Heart right ventricle (tissue), 16 donors: ENCODE results near the gene CSMD2. TPM values are rescaled to one million over a fixed set of nuclear protein-coding genes. Genes with fewer than 3 reads are reported as not detected.
A peak's percentile ranks its signal among the peaks of the same experiment; 100 is the strongest.

Experiments used
- ATAC-seq, 8 donors: fragments of 200-7000 bp; cut with Tn5 transposase; one replicate each; pipeline ENCODE4 v1.9.1; 2020; ENCODE audit warnings: mild to moderate bottlenecking in 8 of 8, moderate library complexity in 8 of 8, moderate number of reproducible peaks in 1 of 8
- DNase-seq, 2 donors: peaks; one replicate each; pipeline ENCODE4 v3.0.0-alpha.2; 2020
- H3K27ac ChIP-seq, 10 donors: fragments of 200-600 bp; sonication (generic) in 2 of 10; one replicate each; pipeline versions ENCODE4 v1.5.0 to v1.8.0; 2020 to 2022; ENCODE audit warnings: mild to moderate bottlenecking in 3 of 10
- H3K27me3 ChIP-seq, 7 donors: fragments of 200-600 bp; one replicate each; pipeline ENCODE4 v1.8.0; 2021 to 2022; ENCODE audit warnings: mild to moderate bottlenecking in 2 of 7
- H3K36me3 ChIP-seq, 9 donors: fragments of 200-600 bp; sonication (generic) in 1 of 9; one replicate each; pipeline versions ENCODE4 v1.5.0 to v1.8.0; 2020 to 2022; ENCODE audit warnings: mild to moderate bottlenecking in 2 of 9
- H3K4me1 ChIP-seq, 9 donors: fragments of 200-600 bp; sonication (generic) in 1 of 9; one replicate each; pipeline versions ENCODE4 v1.5.0 to v1.8.0; 2020 to 2022; ENCODE audit warnings: mild to moderate bottlenecking in 4 of 9
- H3K4me3 ChIP-seq, 10 donors: fragments of 200-600 bp; sonication (generic) in 2 of 10; one replicate each; pipeline versions ENCODE4 v1.5.0 to v1.8.0; 2020 to 2022; ENCODE audit warnings: mild to moderate bottlenecking in 7 of 10, moderate library complexity in 2 of 10
- H3K9me3 ChIP-seq, 11 donors: fragments of 200-600 bp in 10 of 11; sonication (generic) in 2 of 11; one replicate each; pipeline versions ENCODE4 v1.5.0 to v1.8.0; 2013 to 2022; ENCODE audit warnings: mild to moderate bottlenecking in 2 of 11, control low read depth in 1 of 11, moderate library complexity in 1 of 11
- CTCF ChIP-seq, 9 donors: fragments of 200-600 bp; sonication (generic) in 2 of 9; IDR thresholded peaks; one replicate each; pipeline versions ENCODE4 v1.5.0 to v1.8.0; 2021 to 2022; ENCODE audit warnings: antibody characterized with exemption in 9 of 9, mild to moderate bottlenecking in 5 of 9, moderate library complexity in 1 of 9
- WGBS, 2 donors: extraction: QIAGEN DNeasy Blood & Tissue Kit; methylation state at CpG; one replicate each; pipeline ENCODE4 v1.1.7; 2013; ENCODE audit warnings: inconsistent platforms in 1 of 2; 5-methylcytosine and 5-hydroxymethylcytosine counted together
- intact Hi-C, 10 donors: fragments of 100-400 bp; cut with DNase I; formaldehyde crosslinking; loops; one replicate each; pipeline versions ENCODE4 v1.11.1 to v1.14.2; 2022
- polyA plus RNA-seq, 2 donors: library from polyadenylated mRNA; stranded (reverse); fragments of 200-250 nt; gene quantifications; one replicate each; pipeline ENCODE4 v1.2.3, GENCODE V29; 2013
- total RNA-seq, 10 donors: library from RNA; stranded (reverse); fragmentation: NEBNext Ultra II Directional in 3 of 10; extraction: Animal tissue kit (Norgen Biotek cat#: 25700) in 3 of 10; gene quantifications; one replicate each; pipeline versions ENCODE4 v1.2.1 to v1.2.4, GENCODE V29; 2021 to 2023
- donor health status: Arrhythmogenic right ventricular cardiomyopathy.
- donor health status: ischemic (EF 13 %, LVEDD 7.1; RV severe dilation, severe dysfunction).
- donor health status: healthy with polysubstance abuse.
- donor health status: DM: no; HTN: yes; CAD: no.
- donor health status: DM: no; HTN: no; CAD: no.
- donor health status: ischemic (EF 25% LVEDD 6.9; RV normal size, moderate dysfunction).
- donor health status: ischemic (EF 25% LVEDD 5.7; RV mildly dilated, moderate dysfunction).
- donor health status: healthy.
- donor health status: DM: yes; HTN: yes; CAD: no.
- donor health status: Ischemic cardiomyopathy.
- donor health status: ischemic (EF 35%, LVEDD 5.7; RV mildly dilated, moderate dysfunction).
- donor health status: nonischemic (EF 11% LVEDD 7.7; RV severe dilation, severe dysfunction).
- donor health status: DM: yes; HTN: yes; CAD: no.
- donor health status: PGD.
- donor health status: ischemic (EF 29% LVEDD 5.4; RV normal size, mild dysfunction).
- donor health status: nonischemic (EF 23%, LVEDD 6.1; RV moderate dilation, normal function).

The CSMD2 gene
- total and polyA plus RNA-seq, 12 donors, result 0.04 to 0.97 (median 0.14) TPM; not detected in 1

GRCh38 chr1:33848205-33848937, 316.7 kb downstream of the CSMD2 start:
- no peak overlapping the region for H3K27ac ChIP-seq
- 46 to 61% methylated on average over 4 of the region's 4 CpGs for WGBS, 2 donors
- ATAC-seq (no peak), DNase-seq (no peak)
- H3K4me1 ChIP-seq, result no peaks in the 10 kb centered on the region
- H3K4me3 ChIP-seq, result no peak overlapping the region
- H3K9me3 ChIP-seq, result no peaks in the 10 kb centered on the region
- TF ChIP-seq CTCF (IDR thresholded peaks at IDR 0.05), result no peak
- intact Hi-C loops, result no loop called here
- peaks cover 0 to 9% (median 4%) of the 10 kb centered on the region in 7 donors for H3K27me3 ChIP-seq
- no peaks in the 10 kb centered on the region for H3K36me3 ChIP-seq

GRCh38 chr1:33846861-33847260, 318.2 kb downstream of the CSMD2 start:
- Histone ChIP-seq H3K4me3 (no peak overlapping the region), H3K27ac (no peak overlapping the region), H3K27me3 (peaks cover 0 to 9% (median 0%) of the 10 kb centered on the region in 7 donors), H3K4me1 (no peaks in the 10 kb centered on the region), H3K36me3 (no peaks in the 10 kb centered on the region), H3K9me3 (no peaks in the 10 kb centered on the region)
- no peak for ATAC-seq
- no peak for DNase-seq
- no peak for TF ChIP-seq CTCF (IDR thresholded peaks at IDR 0.05)
- intact Hi-C loops, result no loop called here
- 88 to 89% methylated on average over 8 of the region's 8 CpGs for WGBS, 2 donors

- ATAC-seq, result no peak
- peaks cover 0 to 9% (median 0%) of the 10 kb centered on the region in 7 donors for H3K27me3 ChIP-seq
- TF ChIP-seq CTCF (IDR thresholded peaks at IDR 0.05), result no peak
- no peak for DNase-seq
- H3K27ac ChIP-seq, result no peak overlapping the region
- no peaks in the 10 kb centered on the region for H3K36me3 ChIP-seq
- intact Hi-C loops, result no loop called here
- no peak overlapping the region for H3K4me3 ChIP-seq
- no peaks in the 10 kb centered on the region for H3K9me3 ChIP-seq
- 68% methylated on average over 5 of the region's 5 CpGs for WGBS, 2 donors
- no peaks in the 10 kb centered on the region for H3K4me1 ChIP-seq
Observed at GRCh38 chr1:33844166-33844565, 320.9 kb downstream of the CSMD2 start.

- DNase-seq (no peak), ATAC-seq (no peak)
- TF ChIP-seq CTCF (IDR thresholded peaks at IDR 0.05), result peak in 1 of 9 donors; percentile 8
- Histone ChIP-seq H3K27me3 (peaks cover 0 to 5% (median 0%) of the 10 kb centered on the region in 7 donors), H3K4me1 (no peaks in the 10 kb centered on the region), H3K27ac (no peak overlapping the region), H3K4me3 (no peak overlapping the region), H3K9me3 (no peaks in the 10 kb centered on the region), H3K36me3 (no peaks in the 10 kb centered on the region)
- 81 to 87% methylated on average over 5 of the region's 5 CpGs for WGBS, 2 donors
- intact Hi-C loops, result no loop called here
Observed at GRCh38 chr1:33842348-33842747, 322.7 kb downstream of the CSMD2 start.
